Thyroid gland (tissue), 4 donors: ENCODE data around the gene TRAPPC2.

Source experiments
- CTCF ChIP-seq, 6 experiments: fragments of 200-600 bp in 3 of 6; fragments of 450-650 bp in 3 of 6; sonication (generic) in 3 of 6; IDR thresholded peaks; one replicate each; pipeline ENCODE4 v1.5.1; 2016 to 2019; ENCODE audit warnings: antibody characterized with exemption in 6 of 6, mild to moderate bottlenecking in 2 of 6, inconsistent platforms in 1 of 6, moderate library complexity in 1 of 6
- POLR2A ChIP-seq, 2 donors: fragments of 450-650 bp; IDR thresholded peaks; one replicate each; pipeline ENCODE4 v1.6.1; 2017; ENCODE audit warnings: antibody characterized with exemption in 2 of 2, mild to moderate bottlenecking in 2 of 2, moderate library complexity in 1 of 2

DNA sequence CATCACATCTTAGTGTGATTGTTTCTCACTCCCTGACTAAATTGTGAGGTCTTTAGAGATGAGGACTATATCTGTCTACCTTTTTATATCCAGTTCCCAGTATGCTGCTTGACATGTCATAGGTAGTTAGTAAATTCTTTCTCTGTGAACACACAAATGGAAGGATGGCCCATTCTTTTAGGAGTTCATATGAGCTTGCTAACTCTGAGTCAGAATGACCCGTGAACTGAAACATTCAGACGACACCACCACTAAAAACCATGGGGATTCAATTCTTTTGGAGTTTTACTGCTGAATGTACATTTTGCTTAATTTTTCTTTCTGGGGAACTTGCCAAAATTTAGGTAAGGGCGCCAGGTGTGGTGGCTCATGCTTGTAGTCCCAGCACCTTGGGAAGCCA lies 14.1 kb upstream of the TRAPPC2 start:
- TF ChIP-seq CTCF (IDR thresholded peaks at IDR 0.05) (no peak), POLR2A (IDR thresholded peaks at IDR 0.05) (no peak)
